Activated T-helper 1 cell treated with anti-CD3 and anti-CD28 coated beads, Interleukin-12 subunit alpha, Interleukin-12 subunit beta, Interleukin-2, Interleukin-4 antibody, amounts not matched to agents 30 ng/mL and 10 ng/mL and 1 ng/mL, durations not matched to agents 14 hours and 24 hours and 36 hours (primary cell): ENCODE data around the gene SLC1A2. TPM values are rescaled to one million over a fixed set of nuclear protein-coding genes. Genes with fewer than 3 reads are reported as not detected.

ENCODE experiments used
- DNase-seq: peaks from one replicate; pipeline ENCODE4 v3.0.0; 2021; ENCODE audit warnings: low spot score
- H3K27ac Mint-ChIP-seq: one replicate; pipeline ENCODE4 v1.8.0; 2021; ENCODE audit warnings: mild to moderate bottlenecking, mixed read lengths
- H3K27me3 Mint-ChIP-seq: one replicate; pipeline ENCODE4 v1.8.0; 2022; ENCODE audit warnings: mild to moderate bottlenecking, moderate library complexity, mixed read lengths; ENCODE audit not compliant: insufficient read depth
- H3K36me3 Mint-ChIP-seq: one replicate; pipeline ENCODE4 v1.8.0; 2021; ENCODE audit warnings: low read depth, mixed read lengths
- H3K4me1 Mint-ChIP-seq: one replicate; pipeline ENCODE4 v1.8.0; 2021; ENCODE audit warnings: low read depth, mixed read lengths
- H3K4me3 Mint-ChIP-seq: one replicate; pipeline ENCODE4 v1.8.0; 2021; ENCODE audit warnings: mild to moderate bottlenecking, moderate library complexity, mixed read lengths
- H3K9me3 Mint-ChIP-seq: one replicate; pipeline ENCODE4 v1.8.0; 2021; ENCODE audit warnings: mixed read lengths
- intact Hi-C: fragments of 100-400 bp; cut with micrococcal nuclease; formaldehyde crosslinking; loops from one replicate; pipeline ENCODE4 v1.15.1; 2024
- total RNA-seq: library from RNA; stranded (reverse); gene quantifications from 2 replicates; pipeline ENCODE4 v1.2.3, GENCODE V29; 2022

Gene SLC1A2
- total RNA-seq, 1 donor from 2014 or later = not detected

GRCh38 chr11:35288817-35289541 lies 130.4 kb downstream of the SLC1A2 start:
- Mint-ChIP-seq H3K27ac (peak overlapping the region; percentile 65), H3K4me3 (peak overlapping the region; percentile 15)
- intact Hi-C loops = loop anchor here (1.0 to 2.0 kb wide), 2 partner anchors 16 to 17 kb away; no protein-coding TSS in a partner anchor

GRCh38 chr11:35288309-35288708 lies 131.0 kb downstream of the SLC1A2 start:
- intact Hi-C loops = loop anchor here (2.0 kb wide), 1 partner anchor 16 kb away; no protein-coding TSS in a partner anchor
- Mint-ChIP-seq H3K4me1 (peaks cover 43% of the 10 kb centered on the region), H3K4me3 (no peak overlapping the region), H3K9me3 (no peaks in the 10 kb centered on the region), H3K27ac (no peak overlapping the region), H3K36me3 (peaks cover 5% of the 10 kb centered on the region), H3K27me3 (peaks cover 8% of the 10 kb centered on the region)
- DNase-seq = no peak

More at GRCh38 chr11:35288817-35289541, 130.4 kb downstream of the SLC1A2 start:
- Mint-ChIP-seq H3K9me3 (no peaks in the 10 kb centered on the region), H3K4me1 (peaks cover 47% of the 10 kb centered on the region), H3K36me3 (peaks cover 5% of the 10 kb centered on the region), H3K27me3 (peaks cover 8% of the 10 kb centered on the region)
- no peak for DNase-seq

DNA sequence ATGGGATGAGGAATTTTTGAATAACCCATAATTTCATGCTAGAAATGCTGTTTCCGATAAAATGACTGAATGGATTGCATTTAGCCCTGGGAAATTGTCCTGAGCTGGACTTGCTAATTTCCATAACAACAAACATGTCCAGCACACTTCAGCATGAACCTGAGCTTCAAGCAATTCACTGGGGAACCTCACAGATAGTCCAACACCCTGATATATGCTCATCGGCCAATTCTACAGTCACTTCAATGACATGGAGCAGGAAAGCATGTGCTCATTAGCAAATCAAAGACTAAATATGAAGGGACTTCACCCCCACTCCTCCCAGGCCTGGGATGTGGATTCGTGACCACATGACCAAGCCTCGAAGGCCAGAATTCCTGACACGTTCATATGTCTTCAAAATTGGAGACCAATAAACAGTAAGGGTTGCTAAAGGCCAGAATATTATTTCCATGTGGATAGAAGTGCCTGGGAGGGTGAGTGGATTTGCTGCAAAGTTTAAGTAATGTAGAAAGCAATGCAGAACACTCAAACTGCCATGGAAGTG lies 131.9 kb downstream of the SLC1A2 start:
- H3K27ac Mint-ChIP-seq = no peak overlapping the region
- H3K27me3 Mint-ChIP-seq = peaks cover 8% of the 10 kb centered on the region
- H3K36me3 Mint-ChIP-seq = peaks cover 5% of the 10 kb centered on the region
- H3K9me3 Mint-ChIP-seq = no peaks in the 10 kb centered on the region
- intact Hi-C loops = no loop called here
- H3K4me3 Mint-ChIP-seq = no peak overlapping the region
- DNase-seq = no peak
- peaks cover 41% of the 10 kb centered on the region for H3K4me1 Mint-ChIP-seq

GRCh38 chr11:35286126-35286525 lies 133.2 kb downstream of the SLC1A2 start:
- Mint-ChIP-seq H3K27me3 (peaks cover 5% of the 10 kb centered on the region), H3K4me3 (no peak overlapping the region), H3K27ac (no peak overlapping the region), H3K36me3 (peaks cover 5% of the 10 kb centered on the region), H3K4me1 (peaks cover 41% of the 10 kb centered on the region), H3K9me3 (no peaks in the 10 kb centered on the region)
- intact Hi-C loops = no loop called here
- DNase-seq = no peak

- Mint-ChIP-seq H3K4me3 (no peak overlapping the region), H3K9me3 (no peaks in the 10 kb centered on the region), H3K27me3 (peaks cover 5% of the 10 kb centered on the region), H3K27ac (no peak overlapping the region), H3K4me1 (peaks cover 37% of the 10 kb centered on the region), H3K36me3 (peaks cover 5% of the 10 kb centered on the region)
- intact Hi-C loops = no loop called here
- no peak for DNase-seq
Observed at GRCh38 chr11:35285471-35285870, 133.9 kb downstream of the SLC1A2 start.

GRCh38 chr11:35282221-35282882 lies 137.0 kb downstream of the SLC1A2 start:
- Mint-ChIP-seq H3K27me3 (peaks cover 3% of the 10 kb centered on the region), H3K36me3 (peaks cover 5% of the 10 kb centered on the region), H3K4me3 (no peak overlapping the region), H3K27ac (peak overlapping the region; percentile 6), H3K4me1 (peaks cover 24% of the 10 kb centered on the region), H3K9me3 (no peaks in the 10 kb centered on the region)
- no peak for DNase-seq
- intact Hi-C loops = no loop called here

- Mint-ChIP-seq H3K27me3 (peaks cover 2% of the 10 kb centered on the region), H3K4me1 (peaks cover 29% of the 10 kb centered on the region), H3K27ac (no peak overlapping the region), H3K9me3 (no peaks in the 10 kb centered on the region), H3K36me3 (peaks cover 4% of the 10 kb centered on the region), H3K4me3 (no peak overlapping the region)
- DNase-seq = no peak
- intact Hi-C loops = no loop called here
Observed at GRCh38 chr11:35281169-35281688, 138.1 kb downstream of the SLC1A2 start.

DNA sequence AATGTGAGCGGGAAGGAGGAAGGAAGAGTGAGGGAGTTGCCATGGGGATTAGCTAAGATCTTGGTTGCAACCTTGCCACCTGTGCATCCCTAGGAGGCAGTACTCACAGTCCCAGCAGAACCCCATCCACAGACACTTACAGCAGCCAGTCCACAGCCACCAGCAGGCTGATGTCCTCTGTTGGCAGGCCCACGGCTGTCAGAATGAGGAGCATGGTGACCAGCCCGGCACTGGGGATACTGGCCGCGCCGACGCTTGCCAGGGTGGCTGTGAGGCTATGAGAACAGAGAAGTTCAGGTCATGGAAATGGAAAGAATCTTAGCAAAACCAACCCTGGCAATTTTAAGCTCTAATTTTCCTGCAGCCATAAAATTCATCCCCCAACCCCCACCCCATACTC lies 138.6 kb downstream of the SLC1A2 start:
- peaks cover 7% of the 10 kb centered on the region for H3K27me3 Mint-ChIP-seq
- H3K9me3 Mint-ChIP-seq = peaks cover 5% of the 10 kb centered on the region
- peaks cover 4% of the 10 kb centered on the region for H3K36me3 Mint-ChIP-seq
- intact Hi-C loops = no loop called here
- H3K4me3 Mint-ChIP-seq = no peak overlapping the region
- H3K27ac Mint-ChIP-seq = no peak overlapping the region
- H3K4me1 Mint-ChIP-seq = peaks cover 33% of the 10 kb centered on the region
- no peak for DNase-seq

GRCh38 chr11:35277827-35278226 lies 141.5 kb downstream of the SLC1A2 start:
- Mint-ChIP-seq H3K27me3 (peaks cover 12% of the 10 kb centered on the region), H3K4me3 (no peak overlapping the region), H3K36me3 (peaks cover 4% of the 10 kb centered on the region), H3K9me3 (peaks cover 6% of the 10 kb centered on the region), H3K4me1 (peaks cover 51% of the 10 kb centered on the region), H3K27ac (no peak overlapping the region)
- intact Hi-C loops = loop anchor here (10.0 kb wide), 1 partner anchor 1033 kb away; no protein-coding TSS in a partner anchor
- no peak for DNase-seq

GRCh38 chr11:35276396-35277145 lies 142.8 kb downstream of the SLC1A2 start:
- no peak for DNase-seq
- Mint-ChIP-seq H3K36me3 (peaks cover 4% of the 10 kb centered on the region), H3K4me1 (peaks cover 51% of the 10 kb centered on the region), H3K27ac (peak overlapping the region; percentile 37), H3K4me3 (no peak overlapping the region), H3K27me3 (peaks cover 12% of the 10 kb centered on the region), H3K9me3 (peaks cover 6% of the 10 kb centered on the region)
- intact Hi-C loops = loop anchor here (10.0 kb wide), 1 partner anchor 1032 kb away; no protein-coding TSS in a partner anchor

DNA sequence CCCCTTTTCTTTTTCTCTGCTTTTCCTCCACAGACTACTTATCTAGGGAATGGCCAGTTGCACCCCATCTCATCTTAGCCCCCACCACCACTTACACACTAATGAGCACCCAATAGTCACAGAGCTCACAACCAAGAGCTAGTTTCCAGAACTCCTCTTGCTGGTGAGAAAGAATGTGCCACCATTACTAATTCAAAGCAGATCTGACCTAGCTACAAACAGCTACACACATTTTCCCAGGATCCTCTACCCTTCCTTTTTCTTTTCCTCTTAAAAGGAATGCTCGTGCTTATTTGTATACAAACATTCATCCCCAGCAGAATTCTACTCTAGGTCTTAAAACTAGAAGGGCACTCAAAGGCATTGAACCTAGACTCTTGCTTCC lies 143.6 kb downstream of the SLC1A2 start:
- H3K4me3 Mint-ChIP-seq = no peak overlapping the region
- intact Hi-C loops = loop anchor here (10.0 kb wide), 1 partner anchor 1031 kb away; no protein-coding TSS in a partner anchor
- no peak for DNase-seq
- peaks cover 57% of the 10 kb centered on the region for H3K4me1 Mint-ChIP-seq
- H3K36me3 Mint-ChIP-seq = peaks cover 4% of the 10 kb centered on the region
- H3K27ac Mint-ChIP-seq = peak overlapping the region; percentile 37
- peaks cover 6% of the 10 kb centered on the region for H3K9me3 Mint-ChIP-seq
- peaks cover 12% of the 10 kb centered on the region for H3K27me3 Mint-ChIP-seq
